ENCODE measurements around the gene PALLD.

GRCh38 chr4:168865854-168866253 is 369.0 kb downstream of the PALLD start:
- TF ChIP-seq CTCF (IDR thresholded peaks at IDR 0.05; ENCODE audit: extremely low read depth in 1 of 2, insufficient read depth in 1 of 2, low read depth in 1 of 2, low read length in 2 of 2): no peak
- TF ChIP-seq EZH2 (IDR thresholded peaks at IDR 0.05; ENCODE audit: borderline replicate concordance, low read depth, low read length, severe bottlenecking): no peak
- TF ChIP-seq MYC (IDR thresholded peaks at IDR 0.05; ENCODE audit: low read depth, low read length): no peak
- TF ChIP-seq POLR2A (IDR thresholded peaks at IDR 0.05; ENCODE audit: low read depth, low read length): no peak
- TF ChIP-seq MAX (IDR thresholded peaks at IDR 0.05; ENCODE audit: insufficient read depth, insufficient read length): no peak
- TF ChIP-seq POLR2AphosphoS5 (IDR thresholded peaks at IDR 0.05; ENCODE audit: insufficient read depth, low read depth, low read length): no peak
- TF ChIP-seq FOS (IDR thresholded peaks at IDR 0.05; ENCODE audit: borderline replicate concordance, insufficient read depth, low read length): no peak

All from endothelial cell of umbilical vein (primary cell).